ENCODE data around the gene EIF2S3. TPM values are rescaled to one million over a fixed set of nuclear protein-coding genes. Genes with fewer than 3 reads are reported as not detected.

EIF2S3 gene
- polyA plus RNA-seq, 1 donor from 2014 or later: 93.9 TPM

GRCh38 chrX:24080704-24081103, 25.9 kb downstream of the EIF2S3 start:
- no peak for TF ChIP-seq POLR2AphosphoS5 (IDR thresholded peaks at IDR 0.05)
- TF ChIP-seq RAD21 (conservative IDR thresholded peaks at IDR 0.05): no peak
- TF ChIP-seq MXI1 (conservative IDR thresholded peaks at IDR 0.05; ENCODE audit: poor library complexity, severe bottlenecking): no peak
- TF ChIP-seq CTCF (IDR thresholded peaks at IDR 0.05; ENCODE audit: poor library complexity, severe bottlenecking): no peak
- no peak for TF ChIP-seq SMC3 (conservative IDR thresholded peaks at IDR 0.05; ENCODE audit: poor library complexity)
- TF ChIP-seq EZH2 (IDR thresholded peaks at IDR 0.05; ENCODE audit: borderline replicate concordance, insufficient read depth, low read length, poor library complexity, severe bottlenecking): no peak
- TF ChIP-seq TAF1 (IDR thresholded peaks at IDR 0.05; ENCODE audit: low read depth): no peak
- no peak for TF ChIP-seq REST (IDR thresholded peaks at IDR 0.05; ENCODE audit: borderline replicate concordance)
- no peak for TF ChIP-seq EP300 (conservative IDR thresholded peaks at IDR 0.05; ENCODE audit: poor library complexity, severe bottlenecking)
- Histone ChIP-seq H3K36me3 (ENCODE audit: insufficient read depth, low read length) (no peaks in the 10 kb centered on the region), H3K27me3 (ENCODE audit: insufficient read depth, low read depth, low read length) (no peaks in the 10 kb centered on the region), H4K20me1 (ENCODE audit: insufficient read depth) (no peaks in the 10 kb centered on the region), H3K9ac (ENCODE audit: low read length) (no peak overlapping the region), H3K79me2 (replicated peaks; ENCODE audit: insufficient read depth, low read length) (no peaks in the 10 kb centered on the region), H3K9me2 (ENCODE audit: insufficient read depth, low read length) (no peaks in the 10 kb centered on the region), H3K4me3 (ENCODE audit: low read length) (no peak overlapping the region), H3K9me3 (ENCODE audit: low read length) (no peaks in the 10 kb centered on the region), H3K27ac (ENCODE audit: low read length) (no peak overlapping the region), H2AFZ (ENCODE audit: low read depth, low read length) (no peak overlapping the region), H3F3A (ENCODE audit: insufficient read depth, low read length, poor library complexity, severe bottlenecking) (no peaks in the 10 kb centered on the region), H3K4me2 (ENCODE audit: low read length) (no peak overlapping the region)

- Histone ChIP-seq H3K9me3 (ENCODE audit: low read length) (no peaks in the 10 kb centered on the region), H3K9ac (ENCODE audit: low read length) (no peak overlapping the region), H3K9me2 (ENCODE audit: insufficient read depth, low read length) (no peaks in the 10 kb centered on the region), H3K36me3 (ENCODE audit: insufficient read depth, low read length) (no peaks in the 10 kb centered on the region), H4K20me1 (ENCODE audit: insufficient read depth) (no peaks in the 10 kb centered on the region), H2AFZ (ENCODE audit: low read depth, low read length) (no peak overlapping the region), H3K27ac (ENCODE audit: low read length) (no peak overlapping the region), H3K79me2 (replicated peaks; ENCODE audit: insufficient read depth, low read length) (no peaks in the 10 kb centered on the region), H3K4me3 (ENCODE audit: low read length) (no peak overlapping the region), H3K27me3 (ENCODE audit: insufficient read depth, low read depth, low read length) (no peaks in the 10 kb centered on the region), H3F3A (ENCODE audit: insufficient read depth, low read length, poor library complexity, severe bottlenecking) (no peaks in the 10 kb centered on the region), H3K4me2 (ENCODE audit: low read length) (no peak overlapping the region)
- TF ChIP-seq MXI1 (conservative IDR thresholded peaks at IDR 0.05; ENCODE audit: poor library complexity, severe bottlenecking): no peak
- no peak for TF ChIP-seq REST (IDR thresholded peaks at IDR 0.05; ENCODE audit: borderline replicate concordance)
Measured at GRCh38 chrX:24081661-24082154, 27.0 kb downstream of the EIF2S3 start.
